Tibial nerve (tissue), 4 donors: ENCODE results near the gene FNDC4.

Experiments used
- CTCF ChIP-seq, 5 experiments: fragments of 200-600 bp in 3 of 5; fragments of 450-650 bp in 2 of 5; sonication (generic) in 3 of 5; IDR thresholded peaks; one replicate each; pipeline ENCODE4 v1.5.1; 2016 to 2019; ENCODE audit warnings: antibody characterized with exemption in 5 of 5, mild to moderate bottlenecking in 3 of 5, moderate library complexity in 2 of 5
- EP300 ChIP-seq, 2 donors: sonication (generic); formaldehyde crosslinking; IDR thresholded peaks; one replicate each; pipeline ENCODE4 v1.6.1; 2017; ENCODE audit warnings: antibody characterized with exemption in 2 of 2, mild to moderate bottlenecking in 1 of 2
- POLR2A ChIP-seq, 2 donors: fragments of 450-650 bp; IDR thresholded peaks; one replicate each; pipeline ENCODE4 v1.6.1; 2017; ENCODE audit warnings: antibody characterized with exemption in 2 of 2, mild to moderate bottlenecking in 2 of 2, moderate library complexity in 2 of 2

DNA sequence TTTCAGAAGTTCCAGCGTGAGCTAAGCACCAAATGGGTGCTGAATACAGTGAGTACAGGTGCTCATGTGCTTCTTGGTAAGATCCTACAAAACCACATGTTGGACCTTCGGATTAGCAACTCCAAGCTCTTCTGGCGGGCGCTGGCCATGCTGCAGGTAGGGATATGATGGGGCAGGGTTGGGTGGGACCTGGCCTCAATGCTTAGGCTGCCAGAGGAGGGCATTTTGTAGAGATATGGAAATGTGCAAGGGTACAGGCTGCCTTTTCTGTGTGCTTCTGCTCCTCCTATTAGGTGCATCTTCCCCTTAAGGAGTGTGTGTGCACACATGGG, 23.7 kb upstream of the FNDC4 start:
- no peak for TF ChIP-seq CTCF (IDR thresholded peaks at IDR 0.05)
- TF ChIP-seq POLR2A (IDR thresholded peaks at IDR 0.05), result no peak
- no peak for TF ChIP-seq EP300 (IDR thresholded peaks at IDR 0.05)
